ENCODE measurements around the gene HSPB9. TPM values are rescaled to one million over a fixed set of nuclear protein-coding genes. Genes with fewer than 3 reads are reported as not detected.

Gene HSPB9
- total and polyA plus RNA-seq, 2 of the 8 experiments (the other 6 are each of a cell fraction or from before 2014, with no cell fraction given) = 0.27 to 0.30 TPM

DNA sequence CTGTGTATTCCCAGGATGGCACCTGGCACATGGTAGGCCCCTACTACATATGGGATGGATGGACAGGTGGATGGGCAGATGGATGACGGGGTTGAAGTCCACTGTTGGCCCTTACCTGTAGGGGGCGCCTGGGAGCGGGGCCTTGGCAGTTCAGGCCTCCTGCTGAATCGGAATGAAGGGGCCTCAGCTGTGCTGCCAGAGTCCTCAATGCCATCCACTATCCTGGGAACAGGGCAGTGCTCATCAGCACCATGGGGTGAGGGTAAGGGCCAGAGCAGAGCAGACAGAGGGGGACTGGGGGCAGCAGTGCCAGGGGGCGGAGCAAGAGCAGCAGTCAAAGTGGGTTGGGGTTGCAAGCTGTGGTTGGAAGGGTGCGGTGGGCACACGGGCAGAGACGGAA is 40.5 kb downstream of the HSPB9 start (continued):
- TF ChIP-seq, protein P1, sequence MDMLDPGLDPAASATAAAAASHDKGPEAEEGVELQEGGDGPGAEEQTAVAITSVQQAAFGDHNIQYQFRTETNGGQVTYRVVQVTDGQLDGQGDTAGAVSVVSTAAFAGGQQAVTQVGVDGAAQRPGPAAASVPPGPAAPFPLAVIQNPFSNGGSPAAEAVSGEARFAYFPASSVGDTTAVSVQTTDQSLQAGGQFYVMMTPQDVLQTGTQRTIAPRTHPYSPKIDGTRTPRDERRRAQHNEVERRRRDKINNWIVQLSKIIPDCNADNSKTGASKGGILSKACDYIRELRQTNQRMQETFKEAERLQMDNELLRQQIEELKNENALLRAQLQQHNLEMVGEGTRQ (IDR thresholded peaks at IDR 0.05; ENCODE audit: low read length) = no peak
- TF ChIP-seq, protein P2, sequence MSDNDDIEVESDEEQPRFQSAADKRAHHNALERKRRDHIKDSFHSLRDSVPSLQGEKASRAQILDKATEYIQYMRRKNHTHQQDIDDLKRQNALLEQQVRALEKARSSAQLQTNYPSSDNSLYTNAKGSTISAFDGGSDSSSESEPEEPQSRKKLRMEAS (IDR thresholded peaks at IDR 0.05) = peak; percentile 53; the same call in 1 of the 2 replicates
- TF ChIP-seq, protein P3, sequence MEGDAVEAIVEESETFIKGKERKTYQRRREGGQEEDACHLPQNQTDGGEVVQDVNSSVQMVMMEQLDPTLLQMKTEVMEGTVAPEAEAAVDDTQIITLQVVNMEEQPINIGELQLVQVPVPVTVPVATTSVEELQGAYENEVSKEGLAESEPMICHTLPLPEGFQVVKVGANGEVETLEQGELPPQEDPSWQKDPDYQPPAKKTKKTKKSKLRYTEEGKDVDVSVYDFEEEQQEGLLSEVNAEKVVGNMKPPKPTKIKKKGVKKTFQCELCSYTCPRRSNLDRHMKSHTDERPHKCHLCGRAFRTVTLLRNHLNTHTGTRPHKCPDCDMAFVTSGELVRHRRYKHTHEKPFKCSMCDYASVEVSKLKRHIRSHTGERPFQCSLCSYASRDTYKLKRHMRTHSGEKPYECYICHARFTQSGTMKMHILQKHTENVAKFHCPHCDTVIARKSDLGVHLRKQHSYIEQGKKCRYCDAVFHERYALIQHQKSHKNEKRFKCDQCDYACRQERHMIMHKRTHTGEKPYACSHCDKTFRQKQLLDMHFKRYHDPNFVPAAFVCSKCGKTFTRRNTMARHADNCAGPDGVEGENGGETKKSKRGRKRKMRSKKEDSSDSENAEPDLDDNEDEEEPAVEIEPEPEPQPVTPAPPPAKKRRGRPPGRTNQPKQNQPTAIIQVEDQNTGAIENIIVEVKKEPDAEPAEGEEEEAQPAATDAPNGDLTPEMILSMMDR (IDR thresholded peaks at IDR 0.05; ENCODE audit: control extremely low read depth in 1 of 3, insufficient read depth in 1 of 3, low read depth in 1 of 3, low read length in 3 of 3) = peak; percentile 84 to 96 (median 95)
- TF ChIP-seq, protein P4, sequence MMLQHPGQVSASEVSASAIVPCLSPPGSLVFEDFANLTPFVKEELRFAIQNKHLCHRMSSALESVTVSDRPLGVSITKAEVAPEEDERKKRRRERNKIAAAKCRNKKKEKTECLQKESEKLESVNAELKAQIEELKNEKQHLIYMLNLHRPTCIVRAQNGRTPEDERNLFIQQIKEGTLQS (IDR thresholded peaks at IDR 0.05; ENCODE audit: insufficient read depth, low read depth, low read length) = no peak
- TF ChIP-seq TAF1 (IDR thresholded peaks at IDR 0.05; ENCODE audit: low read depth, low read length) = no peak
- TF ChIP-seq BCL11A (IDR thresholded peaks at IDR 0.05; ENCODE audit: low read depth in 2 of 2, low read length in 2 of 2) = no peak
- no peak for TF ChIP-seq KDM5A (IDR thresholded peaks at IDR 0.05; ENCODE audit: low read length)
- TF ChIP-seq SIRT6 (IDR thresholded peaks at IDR 0.05; ENCODE audit: low read length) = no peak
- TF ChIP-seq CBX5 (IDR thresholded peaks at IDR 0.05; ENCODE audit: low read depth, low read length) = no peak
- TF ChIP-seq NRF1 (IDR thresholded peaks at IDR 0.05; ENCODE audit: low read depth, low read length) = no peak
- no peak for TF ChIP-seq POU5F1 (IDR thresholded peaks at IDR 0.05; ENCODE audit: low read depth, low read length)
- TF ChIP-seq BRCA1 (IDR thresholded peaks at IDR 0.05; ENCODE audit: low read depth, low read length) = no peak
- no peak for TF ChIP-seq POLR2AphosphoS5 (IDR thresholded peaks at IDR 0.05; ENCODE audit: low read depth, low read length)
- TF ChIP-seq HDAC6 (IDR thresholded peaks at IDR 0.05; ENCODE audit: low read depth, low read length) = no peak
- no peak for TF ChIP-seq CHD1 (IDR thresholded peaks at IDR 0.05; ENCODE audit: low read depth, low read length)
- TF ChIP-seq SIN3A (conservative IDR thresholded peaks at IDR 0.05 in 1 of 2, IDR thresholded peaks at IDR 0.05 in 1 of 2; ENCODE audit: low read depth in 1 of 2, low read length in 2 of 2) = peak in 1 of 2 experiments; percentile 47; a peak in 1 of 4 replicates
- no peak for TF ChIP-seq CBX8 (IDR thresholded peaks at IDR 0.05; ENCODE audit: borderline replicate concordance, low read depth, low read length)
- TF ChIP-seq CHD2 (IDR thresholded peaks at IDR 0.05; ENCODE audit: low read length) = no peak
- no peak for TF ChIP-seq RXRA (IDR thresholded peaks at IDR 0.05; ENCODE audit: insufficient read depth, low read depth, low read length)
- no peak for TF ChIP-seq ZNF274 (IDR thresholded peaks at IDR 0.05; ENCODE audit: borderline replicate concordance, extremely low read depth, low read length)
- no peak for TF ChIP-seq CEBPB (IDR thresholded peaks at IDR 0.05; ENCODE audit: low read depth, low read length)
- TF ChIP-seq TEAD4 (IDR thresholded peaks at IDR 0.05; ENCODE audit: low read depth, low read length) = no peak
- TF ChIP-seq KDM4A (IDR thresholded peaks at IDR 0.05; ENCODE audit: low read depth, low read length, severe bottlenecking) = no peak

Data from H1 (cell line).